Glomerular endothelial cell (primary cell): ENCODE data around the gene KIF26A. TPM values are rescaled to one million over a fixed set of nuclear protein-coding genes. Genes with fewer than 3 reads are reported as not detected.

ENCODE experiments used
- DNase-seq: peaks from one replicate; pipeline ENCODE4 v3.0.0-alpha.2; 2011; ENCODE audit warnings: low read depth, low spot score; ENCODE audit errors: extremely low read depth
- total RNA-seq: library from RNA; depleted of rRNA; stranded (reverse); fragments of >200 nt; gene quantifications from 2 replicates; pipeline ENCODE4 v1.2.3, GENCODE V29; 2015

Gene KIF26A
- total RNA-seq = 8.0 and 19.8 TPM in 2 replicates

GRCh38 chr14:104138098-104138717 is at the start of gene KIF26A:
KIF26A (plus strand) TSS chr14:104138587; CDS start chr14:104138723, 136 bp downstream.
- DNase-seq = no peak

GRCh38 chr14:104090071-104090748 is 48.2 kb upstream of the KIF26A start:
- DNase-seq = no peak

- no peak for DNase-seq
Measured at GRCh38 chr14:104091061-104091926, 47.1 kb upstream of the KIF26A start.

- DNase-seq = no peak
Measured at GRCh38 chr14:104091927-104092771, 46.2 kb upstream of the KIF26A start.

GRCh38 chr14:104092931-104093365 is 45.4 kb upstream of the KIF26A start:
- no peak for DNase-seq

- no peak for DNase-seq
Measured at GRCh38 chr14:104093366-104094055, 44.9 kb upstream of the KIF26A start.

- no peak for DNase-seq
Measured at GRCh38 chr14:104094056-104094708, 44.2 kb upstream of the KIF26A start.

GRCh38 chr14:104094709-104095425 is 43.5 kb upstream of the KIF26A start:
- no peak for DNase-seq

GRCh38 chr14:104095426-104096310 is 42.7 kb upstream of the KIF26A start:
- no peak for DNase-seq

- DNase-seq = no peak
Measured at GRCh38 chr14:104096318-104096717, 42.1 kb upstream of the KIF26A start.

- no peak for DNase-seq
Measured at GRCh38 chr14:104096751-104097700, 41.4 kb upstream of the KIF26A start.

- no peak for DNase-seq
Measured at GRCh38 chr14:104098272-104099095, 39.9 kb upstream of the KIF26A start.

- no peak for DNase-seq
Measured at GRCh38 chr14:104099096-104100041, 39.0 kb upstream of the KIF26A start.

- no peak for DNase-seq
Measured at GRCh38 chr14:104100171-104101085, 38.0 kb upstream of the KIF26A start.
